Stimulated activated CD8-positive, alpha-beta memory T cell treated with anti-CD3 and anti-CD28 coated beads, Interleukin-12 subunit alpha, Interleukin-12 subunit beta, amount 100 ng/mL, for 4 hours (primary cell): ENCODE results near the gene IKZF1.

Experiments used
- DNase-seq: peaks from one replicate; pipeline ENCODE4 v3.0.0-alpha.2; 2020; ENCODE audit warnings: low read depth

Gene IKZF1

GRCh38 chr7:50376056-50376820, 71.7 kb downstream of the IKZF1 start:
- DNase-seq: no peak

DNA sequence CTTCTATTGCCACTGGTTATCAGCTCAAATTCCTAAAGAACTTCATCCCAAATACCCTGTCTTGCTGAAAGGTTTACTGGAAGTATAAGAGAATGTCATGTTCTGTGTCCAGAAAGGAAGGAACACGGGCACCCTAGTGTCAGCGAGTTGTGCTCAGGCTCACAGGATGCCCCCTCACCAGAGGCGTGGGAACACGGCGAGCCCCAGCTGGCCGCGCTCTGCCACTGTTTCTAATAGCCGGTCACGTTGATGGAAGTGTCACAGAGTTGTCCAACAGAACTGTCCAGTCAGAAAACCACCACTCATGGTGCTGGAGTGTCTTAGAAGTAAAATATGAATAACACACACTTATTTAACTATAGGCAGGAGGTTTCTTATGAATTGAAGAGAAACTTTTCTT, 72.8 kb downstream of the IKZF1 start:
- no peak for DNase-seq

DNA sequence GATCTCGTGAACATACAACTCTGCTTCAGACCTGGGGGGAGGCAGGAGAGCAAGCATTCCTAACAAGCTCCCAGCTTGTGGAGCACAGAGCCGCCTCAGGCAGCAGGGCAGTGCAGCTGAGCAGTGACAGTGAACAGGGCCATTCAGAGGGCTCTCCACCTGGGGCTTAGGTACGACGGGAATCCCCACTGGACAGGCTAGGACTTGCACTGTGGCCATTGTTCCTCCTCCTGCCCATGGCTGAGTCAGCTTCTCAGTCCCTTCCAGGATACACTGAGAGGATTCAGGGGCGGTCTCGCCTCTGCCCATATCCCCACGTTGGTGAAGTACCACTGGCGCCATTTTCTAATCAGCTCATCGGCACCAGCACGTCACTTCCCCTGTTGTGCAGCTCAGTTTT, 74.6 kb downstream of the IKZF1 start:
- DNase-seq: no peak

DNA sequence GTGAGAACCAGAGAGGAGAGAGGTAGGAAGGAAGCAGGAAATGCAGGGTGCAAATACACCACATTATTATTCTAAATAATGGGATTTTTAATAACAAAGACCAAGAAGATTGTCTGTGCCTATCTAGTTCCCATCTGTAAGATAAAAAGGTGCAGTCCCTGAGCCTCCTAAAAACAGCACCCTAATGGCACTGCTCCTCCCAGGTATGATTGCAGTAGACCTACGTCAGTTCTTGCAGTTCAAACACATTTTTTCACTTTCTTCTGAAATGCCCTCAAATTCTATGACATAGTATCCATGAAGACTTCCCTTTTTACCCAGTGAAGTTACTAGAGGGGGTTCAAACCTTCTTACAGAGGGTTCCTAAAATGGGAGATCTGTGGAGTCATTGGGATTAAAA, 75.0 kb downstream of the IKZF1 start:
- no peak for DNase-seq

- no peak for DNase-seq
Observed at GRCh38 chr7:50382455-50382854, 77.9 kb downstream of the IKZF1 start.

DNA sequence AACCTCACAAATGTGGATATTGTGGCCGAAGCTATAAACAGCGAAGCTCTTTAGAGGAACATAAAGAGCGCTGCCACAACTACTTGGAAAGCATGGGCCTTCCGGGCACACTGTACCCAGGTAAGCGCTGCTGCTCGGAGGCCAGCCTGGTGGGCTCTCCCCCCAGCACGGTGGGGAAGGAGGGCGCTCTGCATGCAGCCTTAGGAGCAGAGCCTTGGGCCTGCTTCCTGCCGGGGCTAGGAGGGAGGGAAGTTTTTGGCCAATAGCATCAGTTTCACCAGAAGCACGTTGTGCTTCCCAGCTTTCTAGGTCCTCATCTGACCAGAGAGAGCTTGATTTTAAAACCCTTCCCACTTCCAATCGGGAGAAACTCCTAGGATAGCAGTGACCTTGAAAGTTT, 82.8 kb downstream of the IKZF1 start:
- DNase-seq: no peak

- no peak for DNase-seq
Observed at GRCh38 chr7:50389961-50390360, 85.4 kb downstream of the IKZF1 start.

DNA sequence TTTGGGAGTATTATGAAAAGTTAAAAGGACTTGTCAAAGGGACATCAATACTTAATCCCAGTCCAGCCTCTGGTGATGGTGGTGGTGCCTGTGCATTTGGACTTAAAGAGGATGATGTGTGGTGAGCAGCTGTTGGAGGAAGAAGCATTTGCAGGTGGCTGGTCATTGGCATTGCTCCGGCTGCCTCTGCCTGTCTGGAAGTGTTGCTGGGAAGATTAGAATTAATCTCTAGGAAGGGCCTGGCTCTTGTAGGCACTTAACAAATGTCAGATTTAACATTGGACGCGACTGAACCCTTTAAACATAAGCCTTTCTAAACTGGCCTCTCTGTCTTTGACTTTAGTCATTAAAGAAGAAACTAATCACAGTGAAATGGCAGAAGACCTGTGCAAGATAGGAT, 86.9 kb downstream of the IKZF1 start:
- DNase-seq: no peak

- DNase-seq: no peak
Observed at GRCh38 chr7:50393076-50393475, 88.6 kb downstream of the IKZF1 start.

DNA sequence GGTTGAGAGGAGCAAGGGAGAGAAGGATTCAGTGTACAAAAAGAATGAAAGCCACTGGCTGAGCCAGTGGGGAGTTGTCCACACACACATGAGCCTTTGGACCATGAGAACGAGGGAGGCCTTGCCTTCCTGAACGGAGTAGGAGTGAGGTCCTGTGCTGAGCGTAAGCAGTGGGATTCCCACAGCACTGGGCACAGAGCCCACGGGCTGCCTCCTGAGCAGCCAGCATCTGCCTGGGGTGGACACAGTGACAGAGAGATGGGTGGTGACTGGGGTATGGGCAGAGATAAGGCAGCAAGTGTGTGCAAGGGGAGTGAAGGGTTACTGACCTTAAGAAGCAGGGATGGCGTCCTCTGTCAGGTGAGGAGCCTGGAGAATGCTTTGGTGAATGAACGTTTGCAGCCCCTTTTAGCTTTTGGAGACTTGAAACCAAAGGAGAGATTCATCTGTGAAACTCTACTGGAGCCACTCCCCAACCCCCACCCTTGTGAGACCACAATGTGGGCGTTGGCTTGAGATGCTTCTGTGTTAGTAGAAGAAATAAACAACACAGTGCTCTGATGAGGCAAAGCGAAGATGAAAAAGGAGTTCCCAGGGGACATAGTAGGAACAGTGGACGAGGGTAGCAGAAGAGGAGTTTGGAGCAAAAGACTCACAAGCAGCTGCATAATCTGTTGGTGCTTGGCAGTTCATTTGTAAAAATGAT, 89.2 kb downstream of the IKZF1 start:
- DNase-seq: no peak

DNA sequence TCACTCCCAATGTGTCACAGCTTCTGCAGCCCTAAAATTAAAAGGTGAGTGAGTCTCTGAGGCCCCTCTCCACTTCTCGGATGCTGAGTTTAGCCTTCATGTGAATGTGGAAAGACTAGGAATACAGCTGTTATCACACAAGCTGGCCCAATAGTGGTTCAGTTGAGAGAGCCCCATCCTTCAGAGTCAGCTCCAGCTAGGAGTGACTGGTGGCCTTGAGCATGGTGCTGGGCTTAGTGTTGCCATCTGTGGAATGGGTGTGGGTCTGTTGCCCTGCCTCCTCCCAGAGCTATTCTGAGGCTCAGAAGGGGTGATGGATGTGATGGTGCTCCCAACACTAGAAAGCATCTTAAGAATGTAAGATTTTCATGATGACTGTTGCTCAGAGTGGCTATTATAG, 89.8 kb downstream of the IKZF1 start:
- DNase-seq: no peak

DNA sequence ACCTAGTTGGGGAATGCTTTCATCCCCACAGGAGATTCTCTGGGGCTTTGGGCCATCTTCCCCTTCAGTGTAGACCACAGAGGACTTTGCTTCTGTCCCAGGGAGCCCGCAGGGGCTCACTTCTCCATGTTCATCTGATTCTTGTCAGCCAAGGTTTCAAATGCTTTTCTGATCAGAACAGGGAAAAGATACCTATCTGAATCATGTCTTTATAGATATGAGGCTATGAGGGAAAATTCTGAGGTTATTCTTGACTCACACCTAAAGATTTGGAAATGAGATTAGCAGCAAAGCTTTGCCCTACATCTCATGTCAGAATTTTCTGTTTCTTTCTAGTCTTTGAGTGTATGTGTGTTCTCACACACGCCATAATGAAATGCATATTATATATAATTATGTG, 92.3 kb downstream of the IKZF1 start:
- no peak for DNase-seq

DNA sequence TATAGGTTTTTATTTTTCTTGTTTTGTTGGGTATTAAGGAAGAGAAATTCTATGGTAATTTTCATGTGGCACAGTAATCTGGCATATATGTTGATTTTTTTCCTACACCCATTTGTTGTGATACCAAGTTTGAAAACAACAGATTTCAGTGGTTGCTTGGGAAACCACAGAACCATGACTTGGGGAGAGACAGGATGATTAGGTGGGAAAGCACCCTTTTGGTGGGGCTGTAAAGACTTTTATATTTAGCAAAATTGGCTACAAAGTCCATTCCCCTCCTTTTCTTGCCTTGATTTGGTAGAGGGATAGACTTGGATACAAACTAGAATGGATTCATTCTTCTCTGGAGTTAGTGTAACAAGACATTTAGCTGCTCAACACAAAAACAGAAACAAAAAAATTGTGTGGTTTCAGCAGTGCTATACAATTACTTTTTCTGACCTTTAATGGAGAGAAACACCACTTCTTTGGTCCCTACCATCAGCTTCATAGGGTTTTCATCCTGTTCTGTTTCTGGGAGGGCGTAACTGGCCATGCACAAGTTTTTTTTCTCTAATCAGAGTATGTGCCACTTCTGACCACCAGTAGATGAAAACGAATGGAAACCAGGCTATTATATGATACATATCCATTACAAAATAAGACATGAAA, 92.9 kb downstream of the IKZF1 start:
- DNase-seq: no peak

DNA sequence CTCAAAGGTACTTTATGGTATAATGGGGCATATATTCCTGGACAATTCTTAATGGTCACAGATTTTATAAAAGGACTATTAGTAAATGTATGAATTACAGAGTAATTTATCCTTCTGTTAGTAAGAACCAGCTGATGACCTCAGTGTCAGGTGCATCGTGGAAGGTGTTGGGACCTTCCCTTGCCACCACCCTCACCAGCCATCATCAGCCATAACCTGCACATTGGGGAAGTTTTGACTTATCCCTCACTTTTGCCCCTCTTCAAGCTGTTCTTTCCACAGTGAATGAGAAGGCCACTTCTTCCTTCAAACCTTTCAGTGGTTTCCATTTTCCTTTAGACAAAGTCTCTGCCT, 93.4 kb downstream of the IKZF1 start:
- no peak for DNase-seq

DNA sequence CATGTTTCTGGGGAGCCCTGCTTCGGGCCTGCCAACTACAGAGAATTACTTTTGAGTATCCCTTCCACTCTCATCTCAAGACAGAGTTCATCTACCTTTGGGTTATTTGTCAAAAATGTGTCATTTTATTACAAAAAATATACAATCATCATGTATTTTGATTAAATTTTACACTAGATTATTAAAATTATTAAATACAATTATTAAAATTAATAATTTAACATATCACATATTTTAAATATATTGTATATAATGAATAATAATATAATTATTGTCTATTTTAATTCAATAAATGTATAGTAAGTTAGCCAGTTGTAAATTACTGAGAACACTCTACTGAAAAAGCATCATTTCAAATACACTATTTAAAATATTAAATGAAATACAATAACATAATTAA, 94.7 kb downstream of the IKZF1 start:
- no peak for DNase-seq

DNA sequence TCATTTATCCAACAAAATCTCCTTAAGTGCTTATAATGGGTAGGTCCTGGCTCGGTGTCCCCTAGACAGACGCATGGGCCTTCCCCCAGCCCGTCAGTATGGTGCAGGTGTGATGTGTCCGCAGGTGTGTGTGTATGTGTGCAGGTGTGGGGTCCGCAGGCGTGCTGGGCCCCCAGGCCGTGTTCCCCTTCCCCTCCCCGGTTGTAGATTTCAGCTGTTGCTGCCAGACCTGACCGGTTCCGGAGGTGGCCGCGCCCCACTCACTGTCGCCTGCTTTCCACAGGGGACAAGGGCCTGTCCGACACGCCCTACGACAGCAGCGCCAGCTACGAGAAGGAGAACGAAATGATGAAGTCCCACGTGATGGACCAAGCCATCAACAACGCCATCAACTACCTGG, 95.1 kb downstream of the IKZF1 start:
- DNase-seq: no peak

DNA sequence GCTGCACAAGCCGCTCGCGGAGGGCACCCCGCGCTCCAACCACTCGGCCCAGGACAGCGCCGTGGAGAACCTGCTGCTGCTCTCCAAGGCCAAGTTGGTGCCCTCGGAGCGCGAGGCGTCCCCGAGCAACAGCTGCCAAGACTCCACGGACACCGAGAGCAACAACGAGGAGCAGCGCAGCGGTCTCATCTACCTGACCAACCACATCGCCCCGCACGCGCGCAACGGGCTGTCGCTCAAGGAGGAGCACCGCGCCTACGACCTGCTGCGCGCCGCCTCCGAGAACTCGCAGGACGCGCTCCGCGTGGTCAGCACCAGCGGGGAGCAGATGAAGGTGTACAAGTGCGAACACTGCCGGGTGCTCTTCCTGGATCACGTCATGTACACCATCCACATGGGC, 95.6 kb downstream of the IKZF1 start:
- no peak for DNase-seq

GRCh38 chr7:50404392-50404791, 99.9 kb downstream of the IKZF1 start:
- DNase-seq: no peak

DNA sequence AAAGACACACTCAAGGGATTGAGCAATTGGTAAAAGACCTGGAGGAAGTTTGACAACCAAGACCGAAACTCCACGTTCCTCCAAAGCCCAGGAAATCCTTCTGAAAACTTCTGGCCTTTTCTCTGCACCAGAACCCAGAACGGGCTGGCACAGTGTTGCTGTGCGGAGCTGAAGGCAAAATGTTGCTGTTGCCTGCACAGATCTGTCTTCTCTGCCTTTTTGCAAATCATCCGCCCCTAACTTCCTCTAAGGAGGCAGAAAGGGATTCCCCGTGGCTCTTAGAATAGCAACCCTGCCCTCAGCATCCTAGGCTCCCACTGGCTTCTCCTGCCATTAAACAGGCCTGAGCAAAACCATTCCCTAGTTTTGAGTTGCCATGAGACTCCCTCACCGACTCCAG, 100.7 kb downstream of the IKZF1 start:
- no peak for DNase-seq

GRCh38 chr7:50406935-50407334, 102.4 kb downstream of the IKZF1 start:
- no peak for DNase-seq

DNA sequence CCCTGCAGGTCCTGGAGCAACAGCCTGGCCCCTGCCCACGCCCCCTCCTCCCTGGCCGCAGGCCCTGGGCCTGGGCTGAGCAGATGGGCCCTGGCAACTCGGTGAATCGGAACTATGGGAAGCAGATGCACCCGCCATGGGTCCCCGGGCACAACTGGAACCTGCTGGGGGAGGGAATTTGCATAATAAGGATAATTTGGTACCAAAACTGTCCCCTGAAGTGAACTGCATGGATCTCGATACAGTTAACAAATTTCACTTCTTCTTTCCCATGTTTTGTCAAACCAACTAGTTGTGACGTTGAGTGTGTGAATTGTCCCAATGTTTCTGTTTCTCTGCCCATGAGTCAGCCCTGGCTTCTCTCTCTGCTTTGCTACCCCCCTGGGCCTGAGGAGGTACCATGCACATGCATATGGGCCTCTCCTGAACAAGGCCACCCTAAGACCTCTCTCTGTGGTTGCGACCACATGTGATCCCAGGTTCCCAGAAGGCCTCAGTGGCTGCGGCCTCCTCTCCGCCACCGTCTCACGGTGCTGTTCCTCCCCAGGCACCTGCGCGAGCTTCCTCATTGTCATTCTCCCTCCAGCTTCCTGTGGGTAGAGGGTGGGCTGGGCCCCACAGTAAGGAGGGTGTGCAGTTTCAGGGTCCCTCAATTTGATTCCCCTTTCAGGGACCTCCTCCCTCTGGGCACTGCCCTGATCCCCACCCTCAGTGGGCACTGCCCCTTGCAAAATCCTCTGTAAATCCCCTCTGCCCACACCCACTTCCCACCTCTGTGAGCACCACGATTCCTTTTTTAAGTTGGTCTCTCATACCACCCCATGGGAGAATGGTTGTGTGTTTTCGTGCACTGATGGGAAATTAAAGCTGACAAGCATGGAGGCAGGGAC, 105.6 kb downstream of the IKZF1 start:
- DNase-seq: no peak

DNA sequence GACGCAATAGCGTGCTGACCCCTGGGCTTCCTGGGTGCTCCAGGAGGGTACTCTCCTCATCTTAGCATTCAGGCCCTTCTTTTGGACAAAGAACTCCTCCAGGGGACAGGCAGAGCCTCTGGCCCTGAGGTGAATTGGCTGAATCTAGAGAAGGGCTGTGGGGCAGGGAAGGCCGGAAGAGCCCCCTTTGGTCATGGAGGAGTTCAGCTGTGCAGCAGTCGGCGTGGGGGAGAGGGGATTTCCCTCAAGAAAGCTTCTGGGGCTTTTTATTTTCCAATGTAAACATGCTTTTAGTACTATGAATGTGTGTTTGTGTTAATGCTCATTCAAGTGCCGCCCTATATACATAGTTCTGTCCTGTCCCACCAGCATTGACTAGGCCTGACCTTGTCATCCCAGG, 106.8 kb downstream of the IKZF1 start:
- DNase-seq: no peak

DNA sequence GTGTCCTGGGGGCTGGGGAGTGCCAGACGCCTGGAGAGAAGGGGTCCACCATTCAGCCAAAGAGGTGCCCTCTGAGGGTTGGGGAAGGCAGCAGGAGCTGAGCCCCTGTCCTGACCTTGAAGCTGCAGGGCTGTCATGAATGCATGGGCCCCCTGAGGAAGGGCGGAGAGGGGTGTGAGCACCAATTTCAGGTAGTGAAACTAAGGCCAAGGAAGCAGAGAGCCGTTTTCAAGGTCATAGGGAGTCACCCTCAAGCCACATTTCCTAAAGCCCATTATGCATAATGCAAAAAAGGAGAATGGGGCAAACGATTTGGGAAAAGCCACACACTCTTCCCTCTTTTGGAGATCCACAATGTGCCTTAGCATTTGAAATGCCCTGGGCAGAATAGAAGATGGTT, 108.5 kb downstream of the IKZF1 start:
- no peak for DNase-seq
